HG03558 (cell line): ENCODE results near the gene LCE5A.
"Not testable (repeated sequence)": the region's sequence is repeated elsewhere in the genome, so short reads cannot be mapped to it uniquely, and the experiment has no call there.

Experiments
- ATAC-seq: cut with Tn5 transposase; IDR thresholded peaks from one replicate; pipeline ENCODE4 v1.9.1; 2021; ENCODE audit warnings: moderate number of reproducible peaks; ENCODE audit not compliant: unreplicated experiment; ENCODE audit errors: extremely low read depth

The LCE5A gene

GRCh38 chr1:152514715-152515433 lies 4.3 kb downstream of the LCE5A start:
- ATAC-seq: no peak

DNA sequence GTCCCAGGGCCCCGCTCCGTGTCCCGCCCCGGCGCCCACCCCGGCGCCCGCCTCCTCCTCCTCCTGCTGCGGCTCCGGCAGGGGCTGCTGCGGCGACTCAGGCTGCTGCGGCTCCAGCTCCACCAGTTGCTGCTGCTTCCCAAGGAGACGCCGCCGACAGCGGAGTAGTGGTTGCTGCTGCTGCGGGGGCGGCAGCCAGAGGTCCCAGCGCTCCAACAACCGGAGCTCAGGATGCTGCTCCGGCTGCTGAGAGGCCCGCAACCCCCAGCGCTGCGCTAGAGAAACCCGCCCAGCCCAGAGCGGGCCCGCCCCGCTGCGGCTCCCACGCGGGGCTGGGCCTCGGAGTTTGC lies 4.8 kb downstream of the LCE5A start:
- ATAC-seq: no peak

DNA sequence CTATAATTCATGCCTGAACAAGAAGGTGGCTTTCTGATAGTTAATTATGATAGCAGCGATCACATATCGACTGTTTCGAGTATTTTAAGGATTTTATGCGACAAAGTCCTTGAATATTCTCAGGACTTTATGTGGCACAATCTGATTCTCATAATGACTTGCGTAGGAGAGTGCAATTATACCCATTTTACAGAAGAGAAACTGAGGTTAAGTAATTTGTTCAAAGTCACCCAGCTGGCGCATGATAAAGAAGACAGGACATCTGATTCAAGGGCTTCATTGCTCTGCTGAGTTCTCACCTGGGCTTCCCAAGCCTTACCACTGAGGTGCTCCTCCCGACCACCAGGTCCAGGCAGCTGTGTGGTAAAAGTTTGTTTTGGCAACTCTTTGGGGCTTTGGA lies 5.5 kb downstream of the LCE5A start:
- ATAC-seq: no peak

DNA sequence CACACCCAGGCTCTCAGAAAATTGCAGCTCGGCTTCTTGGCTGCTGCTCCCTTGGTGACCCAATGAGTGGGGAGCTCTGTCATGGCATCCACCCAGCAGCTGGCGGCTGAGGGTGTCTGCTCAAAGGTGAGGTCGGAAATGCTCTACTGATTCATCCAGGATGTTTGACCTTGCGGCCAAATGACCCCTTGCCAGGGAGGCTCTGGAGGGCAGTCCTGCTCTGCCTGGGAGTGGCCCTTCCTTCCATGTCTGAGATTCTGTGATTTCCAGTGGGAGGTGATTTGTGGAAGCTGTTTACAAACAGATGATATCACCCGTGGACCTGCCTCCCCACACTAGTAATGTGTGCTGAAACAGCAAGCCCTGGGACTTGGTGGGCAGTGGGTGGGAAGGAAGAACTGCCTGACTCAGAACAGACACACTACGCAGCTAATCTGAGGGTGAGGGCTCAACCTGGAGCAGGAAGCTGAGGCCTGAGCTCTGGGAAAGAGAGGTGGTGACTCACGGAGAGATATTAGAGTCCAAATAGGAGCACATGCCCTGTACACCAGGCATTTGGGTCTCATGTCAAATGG lies 6.7 kb downstream of the LCE5A start:
- no peak for ATAC-seq

- no peak for ATAC-seq
These were observed 9.2 kb downstream of the LCE5A start for GRCh38 chr1:152519851-152520250.

DNA sequence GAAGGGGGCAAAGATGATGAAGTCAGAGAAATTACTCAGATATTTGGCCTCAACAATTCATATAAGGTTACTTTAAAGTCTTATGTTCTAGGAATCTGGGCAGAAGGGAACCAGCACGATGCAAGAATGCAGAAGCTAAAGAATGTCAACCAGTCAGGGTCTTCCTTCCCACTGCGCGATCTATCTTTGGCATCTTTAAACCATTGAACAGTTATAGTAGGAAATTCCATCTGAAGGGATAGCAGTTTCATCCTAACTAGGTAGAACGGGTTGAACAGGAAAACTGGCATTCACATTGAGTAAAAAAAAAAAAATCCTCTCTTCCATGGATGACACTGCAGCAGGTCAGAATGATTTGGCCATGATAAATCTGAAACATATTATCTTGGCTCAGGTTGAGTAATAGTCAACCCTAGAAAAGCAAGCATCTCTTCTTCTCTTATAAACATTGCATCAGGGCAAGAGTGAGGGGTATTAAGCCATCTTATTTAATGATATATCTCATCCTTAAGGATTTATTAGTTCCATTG lies 10.0 kb downstream of the LCE5A start:
- ATAC-seq: no peak

GRCh38 chr1:152525080-152525641 lies 14.6 kb downstream of the LCE5A start:
- no peak for ATAC-seq

GRCh38 chr1:152533327-152533938 lies 22.8 kb downstream of the LCE5A start:
- ATAC-seq: no peak

- ATAC-seq: no peak
These were observed 25.2 kb downstream of the LCE5A start for GRCh38 chr1:152535774-152536173.

DNA sequence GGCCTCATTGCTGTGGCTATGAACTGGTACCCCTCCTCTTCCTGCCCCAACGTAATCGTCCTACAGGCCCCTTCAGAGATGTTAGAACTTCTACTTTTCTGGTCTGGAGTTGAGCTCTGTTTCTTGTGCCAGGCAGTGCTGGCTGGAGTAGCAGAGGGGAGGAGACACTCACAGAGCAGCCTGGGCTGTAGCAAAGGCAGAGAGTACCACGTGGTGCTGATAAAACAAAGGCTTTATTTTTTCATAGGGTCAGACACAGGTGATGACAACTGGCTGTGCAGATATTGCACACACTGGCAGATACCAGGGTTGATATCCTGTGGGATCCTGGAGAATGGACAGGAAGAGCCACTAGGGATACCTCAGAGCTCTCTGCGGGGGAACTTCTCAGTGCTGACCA lies 26.9 kb downstream of the LCE5A start:
- ATAC-seq: no peak

DNA sequence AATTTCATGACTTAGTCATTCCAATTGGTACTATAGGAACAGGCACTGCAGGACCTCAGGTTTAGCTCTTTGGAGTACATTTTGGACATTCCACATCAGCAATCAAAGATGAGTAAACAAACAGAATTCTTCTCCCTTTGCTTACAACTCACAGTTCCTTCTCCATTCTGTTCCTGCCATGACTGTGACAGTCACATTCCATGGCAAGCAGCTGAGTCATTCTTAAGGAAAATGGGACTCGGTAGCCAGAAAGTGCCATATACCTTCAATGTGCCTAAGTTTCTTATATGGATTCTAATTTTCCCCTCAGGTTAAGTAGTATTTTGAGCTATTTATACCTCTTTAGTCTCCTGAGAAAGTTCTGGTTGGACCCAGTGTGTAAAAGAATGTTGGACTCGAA lies 29.3 kb downstream of the LCE5A start:
- ATAC-seq: no peak

GRCh38 chr1:152543820-152544219 lies 33.2 kb downstream of the LCE5A start:
- no peak for ATAC-seq

DNA sequence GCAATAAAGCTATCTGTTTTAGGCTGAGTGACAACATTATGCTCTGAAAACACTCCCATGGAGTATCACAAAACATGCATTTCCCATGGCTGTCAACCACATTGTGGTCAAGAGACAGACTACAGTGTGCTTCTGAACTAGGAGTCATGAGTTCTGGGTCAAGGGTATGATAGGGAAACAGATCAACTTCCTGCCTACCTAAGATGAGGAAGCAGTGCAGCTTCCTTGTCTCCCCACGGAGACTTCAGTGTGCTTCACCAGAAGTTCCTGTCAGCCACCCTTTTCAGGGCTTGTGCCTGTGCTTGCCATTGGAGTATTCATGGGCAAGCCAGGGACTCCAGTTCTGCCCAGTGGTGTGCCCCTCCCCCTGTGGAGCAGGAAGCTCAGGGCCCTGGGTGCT lies 36.1 kb downstream of the LCE5A start:
- ATAC-seq: no peak

- ATAC-seq: not testable (repeated sequence)
These were observed 37.8 kb downstream of the LCE5A start for GRCh38 chr1:152548358-152548757.
